ENCODE results near the gene YY1.
A peak's percentile ranks its signal among the peaks of the same experiment; 100 is the strongest.
"Not testable (repeated sequence)": the region's sequence is repeated elsewhere in the genome, so short reads cannot be mapped to it uniquely, and the experiment has no call there.

The YY1 gene

GRCh38 chr14:100283984-100284881 lies 45.3 kb downstream of the YY1 start:
- DNase-seq (ENCODE audit: low read depth in 2 of 2), result no peak

DNA sequence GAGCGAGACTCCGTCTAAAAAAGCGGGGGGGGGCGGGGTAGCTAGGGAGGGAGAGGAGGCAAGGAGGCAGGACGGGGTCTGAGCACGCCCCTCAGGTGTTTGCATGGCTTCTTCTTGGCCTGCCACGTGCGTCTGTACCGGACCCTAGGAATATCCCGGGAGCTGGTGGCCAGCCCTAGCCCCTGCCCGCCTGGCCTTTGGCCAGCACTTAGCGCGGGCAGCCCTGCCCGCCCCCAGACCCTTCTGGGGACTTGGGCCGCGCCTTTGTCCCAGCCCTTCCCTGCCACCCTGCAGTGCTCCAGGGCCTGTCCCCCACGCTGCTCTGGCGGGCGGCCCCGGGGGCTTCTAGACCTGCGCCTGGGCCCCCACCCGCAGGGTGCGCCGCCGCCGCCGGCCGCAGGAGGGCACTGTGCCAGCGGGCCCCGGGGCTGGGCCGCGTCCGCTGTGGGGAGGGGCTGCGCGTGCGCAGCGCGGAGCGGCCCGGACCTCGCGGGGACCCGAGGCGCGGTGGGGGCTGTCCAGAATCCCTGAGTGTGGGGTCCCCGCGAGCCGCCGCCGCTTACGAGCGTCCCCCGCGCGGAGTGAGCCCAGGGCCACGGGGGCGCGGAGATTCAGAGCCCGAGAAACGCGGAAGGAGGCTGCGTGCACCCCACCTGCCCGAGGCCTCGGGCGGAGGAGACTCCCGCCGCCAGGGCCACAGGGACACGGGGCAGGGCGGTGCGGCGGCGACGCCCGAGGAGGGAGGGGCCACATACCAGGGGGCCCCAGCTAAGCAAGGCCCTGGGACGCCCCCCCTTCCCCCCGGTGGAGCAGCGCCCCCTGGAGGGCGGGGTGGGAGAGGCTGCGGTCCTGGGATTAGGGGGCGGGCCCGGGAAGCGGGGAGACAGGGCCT lies 46.3 kb downstream of the YY1 start:
- peak; percentile 63 to 78 for DNase-seq (ENCODE audit: low read depth in 2 of 2)

DNA sequence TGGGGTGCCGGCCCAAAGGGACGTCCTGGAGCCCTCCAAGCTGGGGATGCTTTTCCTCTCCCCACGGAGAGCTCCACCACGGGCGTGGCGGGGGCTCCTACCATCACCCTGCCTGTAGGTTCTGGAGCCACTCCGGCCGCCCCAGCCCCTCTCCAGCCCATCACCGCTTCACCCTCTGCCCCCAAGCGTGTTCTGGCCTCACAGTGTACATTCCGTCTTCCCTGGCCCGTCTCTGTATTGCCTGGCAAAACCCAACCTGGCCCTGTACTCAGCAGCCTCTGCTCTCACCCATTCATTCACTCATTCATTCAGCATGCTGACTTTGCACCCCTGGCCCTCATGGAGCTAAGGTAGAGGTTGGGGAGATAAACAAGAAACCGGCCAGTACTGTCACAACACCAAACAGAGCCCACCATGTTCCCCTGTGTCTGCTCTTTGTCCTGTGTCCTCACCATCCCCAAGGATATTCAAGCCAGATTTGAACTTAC lies 47.0 kb downstream of the YY1 start:
- no peak for DNase-seq (ENCODE audit: low read depth in 2 of 2)

GRCh38 chr14:100286484-100287191 lies 47.7 kb downstream of the YY1 start:
- DNase-seq (ENCODE audit: low read depth in 2 of 2), result no peak

- no peak for DNase-seq (ENCODE audit: low read depth in 2 of 2)
Measured at GRCh38 chr14:100287202-100287997, 48.5 kb downstream of the YY1 start.

- not testable (repeated sequence) for DNase-seq (ENCODE audit: low read depth in 2 of 2)
Measured at GRCh38 chr14:100287998-100288295, 49.0 kb downstream of the YY1 start.

GRCh38 chr14:100288382-100289185 lies 49.6 kb downstream of the YY1 start:
- DNase-seq (ENCODE audit: low read depth in 2 of 2), result no peak

DNA sequence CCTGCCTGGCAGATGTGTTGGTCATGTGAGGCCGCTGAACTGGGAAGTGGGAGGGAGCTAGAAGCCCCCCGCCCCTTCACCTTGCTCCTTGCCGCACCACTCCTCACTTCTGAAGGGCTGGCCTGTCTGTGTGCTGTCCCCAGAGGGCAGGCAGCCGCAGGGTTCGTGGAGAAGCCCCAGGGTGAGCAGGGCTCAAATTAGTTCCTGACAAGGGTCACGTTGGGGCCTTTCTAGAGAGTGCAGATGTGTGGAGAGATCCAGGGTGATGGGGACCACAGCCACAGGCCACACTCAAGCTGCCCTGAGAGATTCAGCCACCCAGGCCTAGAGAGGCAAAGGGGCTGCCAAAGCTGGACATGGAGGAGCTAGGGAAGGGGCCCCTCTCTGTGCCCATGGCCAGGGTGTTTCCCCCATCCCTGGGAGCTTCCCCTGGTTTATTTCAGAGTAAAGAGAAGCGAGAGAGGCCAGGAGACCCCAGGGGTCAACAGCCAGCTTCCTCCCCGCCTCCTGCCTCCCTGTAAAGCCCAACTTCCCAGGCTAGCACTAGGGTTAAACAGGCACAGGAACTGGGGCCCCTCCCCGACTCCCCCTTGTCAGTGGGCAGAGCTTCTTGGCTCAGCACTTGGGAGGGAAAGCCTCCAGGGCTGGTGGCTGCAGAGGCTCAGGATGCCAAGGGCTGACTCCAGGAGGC lies 51.1 kb downstream of the YY1 start:
- DNase-seq (ENCODE audit: low read depth in 2 of 2), result no peak

DNA sequence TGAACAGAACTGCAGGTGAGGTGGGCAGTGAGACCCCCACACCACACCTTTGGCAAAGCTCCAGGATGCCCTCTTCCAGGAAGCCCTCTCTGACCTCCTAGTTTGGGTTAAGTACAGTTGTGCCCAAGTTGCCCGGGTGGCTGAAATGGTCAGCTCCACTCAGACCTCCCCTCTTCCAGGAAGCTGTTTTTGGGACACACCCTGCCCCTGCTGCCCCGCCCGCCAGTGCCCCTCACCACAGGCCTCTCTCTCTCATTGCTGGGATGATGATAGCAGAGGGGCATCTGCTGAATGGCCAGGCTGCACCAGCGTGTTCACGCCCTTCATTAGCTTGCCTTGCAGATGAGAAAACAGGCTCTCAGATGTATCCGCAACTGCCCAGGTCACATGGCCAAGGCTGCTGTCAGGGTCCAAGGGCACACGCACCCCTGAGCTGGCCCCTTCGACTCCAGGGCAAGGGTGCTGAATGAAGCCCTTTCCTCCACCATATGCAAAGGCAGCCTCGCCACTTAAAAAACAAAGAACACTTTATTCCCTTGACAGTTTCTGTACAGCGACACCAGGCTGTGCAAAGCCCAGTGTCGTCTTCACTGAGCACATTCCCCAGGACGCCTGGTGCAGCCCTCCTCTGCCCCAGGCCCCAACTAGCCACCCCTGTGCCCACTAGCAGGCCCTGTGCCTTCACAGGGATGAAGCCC lies 51.8 kb downstream of the YY1 start:
- no peak for DNase-seq (ENCODE audit: low read depth in 2 of 2)

DNA sequence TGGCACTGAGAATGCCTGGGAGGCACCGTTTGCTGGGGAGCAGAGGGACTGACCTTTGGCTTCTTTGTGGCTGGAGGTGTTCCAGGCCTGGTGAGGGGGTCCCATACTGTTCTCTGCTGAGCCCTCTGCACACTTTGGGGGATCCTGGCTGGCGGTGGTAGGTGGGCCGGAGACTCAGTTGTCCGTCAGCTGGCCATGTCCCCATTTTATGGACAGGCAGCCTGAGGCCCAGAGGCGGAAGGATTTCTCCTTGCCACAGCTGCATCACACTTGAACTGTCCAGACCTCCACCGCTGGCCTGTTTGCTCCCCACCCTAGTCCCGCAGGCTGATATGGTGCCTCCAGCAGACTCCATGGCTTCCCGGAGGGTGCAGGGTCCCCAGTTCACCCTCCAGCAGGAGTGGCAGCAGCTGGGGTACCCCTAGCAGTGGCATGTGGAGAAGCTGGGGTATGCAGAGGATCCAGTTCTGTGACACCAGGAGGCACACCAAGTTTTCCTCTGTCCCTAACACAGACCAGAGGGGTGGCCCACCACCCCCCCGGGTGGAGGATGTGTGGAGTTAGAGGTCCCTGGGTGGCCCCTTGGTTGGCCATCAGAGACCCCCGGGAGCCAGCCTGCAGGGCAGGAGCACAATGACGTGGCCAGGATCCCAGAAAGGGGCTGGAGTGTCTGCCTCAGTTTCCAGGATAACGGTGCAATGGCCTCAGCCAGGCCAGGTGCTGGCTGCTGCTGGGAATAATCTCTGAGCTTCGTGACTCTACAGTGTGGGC lies 52.5 kb downstream of the YY1 start:
- no peak for DNase-seq (ENCODE audit: low read depth in 2 of 2)

DNA sequence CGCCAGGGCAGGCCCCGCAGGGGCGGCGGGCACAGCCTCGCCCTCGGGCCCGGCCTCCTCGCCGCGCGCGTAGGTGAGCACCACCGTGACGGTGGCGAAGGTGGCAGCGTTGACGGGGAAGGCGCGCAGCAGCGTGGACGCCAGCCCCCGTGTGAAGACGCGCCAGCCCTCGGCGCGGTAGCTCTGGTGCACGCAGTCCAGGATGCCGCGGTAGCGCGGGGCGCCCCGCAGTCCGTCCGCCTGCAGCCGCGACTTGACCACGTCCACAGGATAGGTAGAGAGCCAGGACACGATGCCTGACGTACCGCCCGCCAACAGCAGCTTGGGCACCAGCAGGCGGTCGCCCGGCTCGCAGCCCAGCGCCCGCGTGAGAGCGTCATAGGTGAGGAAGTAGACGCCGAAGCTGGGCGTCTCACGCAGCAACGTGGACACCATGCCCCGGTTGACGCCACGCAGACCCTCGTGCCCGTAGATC lies 53.4 kb downstream of the YY1 start:
- DNase-seq (ENCODE audit: low read depth in 2 of 2), result no peak

GRCh38 chr14:100292776-100293461 lies 54.0 kb downstream of the YY1 start:
- no peak for DNase-seq (ENCODE audit: low read depth in 2 of 2)

DNA sequence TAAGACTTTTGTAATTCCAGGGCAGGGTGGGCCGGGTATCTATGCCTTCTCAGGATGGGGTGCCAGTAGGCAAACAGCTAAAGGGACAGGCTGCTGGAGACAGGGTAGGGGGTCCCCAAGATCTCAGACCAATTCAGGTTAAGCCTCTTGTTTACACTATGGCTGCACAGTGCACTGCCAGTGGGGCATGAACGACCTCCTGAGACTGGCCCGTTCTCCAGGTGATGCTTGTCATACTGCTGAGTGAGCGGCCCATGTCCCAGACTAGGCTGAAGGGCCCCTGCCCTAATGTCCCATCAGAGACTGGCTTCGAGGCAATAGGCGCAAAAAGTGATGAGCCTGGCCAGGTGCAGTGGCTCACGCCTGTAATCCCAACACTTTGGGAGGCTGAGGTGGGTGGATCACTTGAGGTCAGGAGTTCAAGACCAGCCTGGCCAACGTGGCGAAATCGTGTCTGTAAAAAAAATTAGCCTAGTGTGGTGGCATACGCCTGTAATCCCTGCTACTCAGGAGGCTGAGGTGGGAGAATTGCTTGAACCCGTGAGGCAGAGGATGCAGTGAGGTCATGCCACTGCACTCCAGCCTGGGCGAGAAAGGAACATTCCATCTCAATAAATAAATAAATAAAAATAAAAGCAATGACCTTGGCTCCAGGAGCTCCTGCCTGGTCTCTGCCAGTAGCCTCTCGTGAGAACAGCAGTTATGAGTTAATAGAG lies 54.7 kb downstream of the YY1 start:
- no peak for DNase-seq (ENCODE audit: low read depth in 2 of 2)

DNA sequence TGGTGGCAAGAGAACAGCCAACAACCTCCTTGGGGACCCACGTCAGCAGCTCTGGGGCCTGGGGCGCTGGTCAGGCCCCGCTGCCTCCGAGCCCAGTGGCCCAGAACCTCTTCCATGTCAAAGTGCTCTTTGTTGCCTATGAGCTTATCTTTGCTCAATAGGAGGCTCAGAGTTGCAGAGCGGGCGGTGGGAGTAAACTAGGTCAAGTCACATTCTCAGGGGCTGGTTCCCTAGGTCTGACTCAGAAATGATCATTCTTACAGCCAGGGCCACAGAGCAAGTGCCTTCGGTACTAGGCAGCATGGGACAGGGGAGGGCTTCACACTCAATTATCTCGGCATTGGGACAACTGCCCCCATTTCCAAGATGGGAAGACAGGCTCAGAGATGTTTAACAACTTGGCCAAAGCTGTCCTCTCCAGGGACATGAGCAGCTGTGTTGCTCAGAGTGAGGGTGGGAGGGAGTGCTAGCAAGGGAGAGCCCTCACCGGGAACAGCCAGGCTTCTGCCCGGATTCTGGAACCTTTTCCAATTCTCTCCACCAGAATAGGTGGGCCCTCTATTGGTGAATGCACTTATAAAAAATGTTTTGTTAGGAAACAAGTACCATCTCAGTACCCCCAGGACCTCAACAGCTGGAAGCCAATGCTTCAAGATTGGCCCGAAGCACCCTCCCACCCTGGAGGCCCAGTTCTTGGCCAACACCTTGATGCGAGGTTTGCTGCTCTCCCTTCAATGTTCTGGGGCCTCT lies 55.4 kb downstream of the YY1 start:
- DNase-seq (ENCODE audit: low read depth in 2 of 2), result no peak

- no peak for DNase-seq (ENCODE audit: low read depth in 2 of 2)
Measured at GRCh38 chr14:100294963-100295330, 56.0 kb downstream of the YY1 start.

GRCh38 chr14:100295376-100296105 lies 56.6 kb downstream of the YY1 start:
- no peak for DNase-seq (ENCODE audit: low read depth in 2 of 2)

Data from stimulated activated CD8-positive, alpha-beta memory T cell treated with anti-CD3 and anti-CD28 coated beads, Interleukin-2, amount 100 ng/mL, for 48 hours (primary cell).